Measurements from ENCODE around the gene EMP1.

EMP1 gene

DNA sequence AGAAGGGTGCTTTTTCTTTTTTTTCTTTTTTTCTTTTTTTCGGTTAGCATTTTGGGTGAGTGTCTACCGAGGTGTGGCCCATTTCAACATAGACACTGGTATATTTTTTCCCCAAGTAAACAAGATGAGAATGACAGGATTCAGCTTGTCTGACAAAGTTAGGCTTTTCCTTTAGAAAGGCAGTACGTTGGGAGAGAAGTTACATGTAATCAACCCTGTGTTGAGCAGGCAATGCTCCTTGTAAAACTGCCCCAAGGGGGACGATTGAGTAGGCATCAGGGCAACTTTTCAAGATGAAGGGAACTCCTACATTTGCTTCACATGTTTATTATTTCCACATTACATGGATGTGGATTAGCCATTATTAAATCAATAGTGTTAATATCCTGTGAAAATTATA, 1.7 kb downstream of the EMP1 start:
- DNase-seq: no peak

DNA sequence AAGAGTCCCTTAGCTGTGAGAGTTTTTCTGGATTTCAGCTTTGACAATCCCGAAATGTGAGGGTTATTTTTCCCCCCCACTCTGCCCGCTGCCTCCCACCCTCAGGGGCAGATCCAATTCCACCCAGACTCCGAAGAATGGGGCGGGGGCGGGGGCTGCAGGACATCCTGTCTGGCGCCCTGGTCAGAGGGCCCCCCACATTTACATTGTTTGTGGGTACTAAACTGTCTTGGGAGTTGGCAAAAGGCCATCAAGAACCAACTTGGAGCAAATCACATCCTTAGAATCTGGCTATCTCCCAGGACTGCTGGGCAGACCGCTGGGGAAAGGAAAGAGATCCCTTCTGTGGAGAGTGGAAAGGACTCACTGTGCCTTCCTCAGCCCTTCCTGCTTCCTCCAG, 2.4 kb downstream of the EMP1 start:
- DNase-seq: no peak

DNA sequence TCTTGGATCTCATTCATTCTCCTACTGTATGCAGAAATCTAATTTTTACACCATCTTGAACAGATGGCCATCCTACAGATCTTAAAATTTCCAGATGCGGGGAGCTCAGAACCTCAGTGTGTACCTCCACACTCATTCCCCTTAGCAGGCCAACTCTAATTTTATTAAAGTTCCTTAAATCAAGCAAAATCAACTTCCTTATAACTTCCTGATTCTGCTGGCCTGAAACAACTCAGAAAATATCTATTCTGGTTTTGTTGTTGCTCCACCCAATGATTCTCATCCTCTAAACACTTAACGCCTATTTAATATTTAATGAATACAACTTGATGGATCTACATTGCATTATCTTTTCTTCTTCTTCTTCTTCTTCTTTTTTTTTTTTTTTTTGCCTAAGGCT, 3.1 kb downstream of the EMP1 start:
- DNase-seq: no peak

DNA sequence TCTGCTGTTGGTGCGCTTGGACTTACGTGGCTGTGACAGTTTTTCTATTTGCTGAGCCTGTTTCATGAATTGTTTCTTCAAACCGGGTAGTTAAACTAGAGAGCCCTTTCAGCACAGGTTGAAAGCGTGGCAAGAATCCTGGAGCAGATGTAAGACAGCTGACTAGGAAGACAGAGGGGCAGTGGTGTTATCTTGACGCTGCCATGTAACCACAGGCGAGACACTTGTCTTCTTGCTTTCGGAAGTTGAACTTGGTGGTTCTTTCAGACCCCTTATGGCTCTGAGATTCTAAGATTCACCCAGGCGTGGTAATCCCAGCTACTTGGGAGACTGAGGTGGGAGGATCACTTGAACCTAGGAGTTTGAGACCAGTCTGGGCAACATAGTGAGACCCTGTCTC, 4.3 kb downstream of the EMP1 start:
- DNase-seq: no peak

DNA sequence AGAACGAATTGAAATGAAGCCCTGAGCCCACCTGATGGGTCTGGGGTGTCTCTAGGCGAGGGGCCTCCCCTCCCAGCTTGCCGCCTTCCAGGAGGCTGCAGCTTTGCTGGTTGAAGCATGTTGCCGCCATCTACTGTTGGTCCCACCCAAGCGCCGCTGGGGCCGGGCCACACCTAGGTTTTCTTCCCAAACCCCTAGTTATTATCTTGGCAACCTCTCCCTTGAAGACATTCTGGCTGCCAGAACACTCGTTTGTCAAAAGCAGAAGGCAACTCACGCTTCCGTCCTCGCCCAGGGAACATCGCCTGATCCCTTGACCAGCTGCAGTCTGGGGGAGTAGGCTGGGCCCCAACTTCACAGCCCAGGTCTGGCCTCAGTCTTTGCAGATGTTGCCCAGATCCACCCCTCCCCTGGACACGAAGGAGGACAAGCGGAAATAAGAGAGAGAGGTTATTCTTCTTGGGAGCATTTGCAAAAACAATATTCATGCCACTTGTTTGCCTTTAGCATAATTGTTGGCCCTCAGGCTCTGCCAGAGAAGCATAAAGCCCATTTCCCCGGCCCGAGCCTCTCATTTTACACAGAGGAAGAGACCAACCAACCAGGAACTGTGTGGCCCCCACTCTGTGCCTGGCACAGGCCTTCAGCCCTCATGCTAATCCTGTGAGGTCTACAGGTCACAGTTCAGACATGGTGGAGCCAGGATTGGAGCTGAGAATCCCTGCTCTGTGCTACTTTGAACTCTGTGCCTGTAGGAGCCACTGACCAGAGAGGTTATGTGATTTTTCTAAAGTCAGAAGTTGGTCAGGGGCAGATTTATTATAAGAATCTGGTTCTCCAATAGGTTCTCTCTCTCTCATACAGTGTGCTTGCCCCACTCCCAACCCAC, 6.8 kb downstream of the EMP1 start:
- DNase-seq: no peak

DNA sequence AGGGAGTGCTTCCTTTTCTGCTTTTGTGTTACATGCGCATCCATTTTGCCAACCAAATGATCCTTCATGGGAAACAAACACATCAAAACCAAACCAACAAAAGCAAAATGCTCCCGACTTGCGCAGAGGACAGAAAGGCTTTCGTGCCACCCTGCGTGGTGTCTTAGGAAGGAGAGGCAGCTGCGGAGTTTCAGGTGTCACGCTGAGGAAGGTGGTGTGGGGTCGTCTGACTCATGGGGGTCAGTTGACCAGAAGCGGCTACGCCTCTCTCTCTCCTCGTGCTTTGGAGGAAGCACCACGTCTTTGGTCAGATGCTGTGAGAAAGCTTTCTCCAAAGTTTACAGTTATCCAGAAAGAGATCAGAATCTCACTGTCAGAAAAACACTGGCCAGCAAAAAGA, 7.9 kb downstream of the EMP1 start:
- no peak for DNase-seq

DNA sequence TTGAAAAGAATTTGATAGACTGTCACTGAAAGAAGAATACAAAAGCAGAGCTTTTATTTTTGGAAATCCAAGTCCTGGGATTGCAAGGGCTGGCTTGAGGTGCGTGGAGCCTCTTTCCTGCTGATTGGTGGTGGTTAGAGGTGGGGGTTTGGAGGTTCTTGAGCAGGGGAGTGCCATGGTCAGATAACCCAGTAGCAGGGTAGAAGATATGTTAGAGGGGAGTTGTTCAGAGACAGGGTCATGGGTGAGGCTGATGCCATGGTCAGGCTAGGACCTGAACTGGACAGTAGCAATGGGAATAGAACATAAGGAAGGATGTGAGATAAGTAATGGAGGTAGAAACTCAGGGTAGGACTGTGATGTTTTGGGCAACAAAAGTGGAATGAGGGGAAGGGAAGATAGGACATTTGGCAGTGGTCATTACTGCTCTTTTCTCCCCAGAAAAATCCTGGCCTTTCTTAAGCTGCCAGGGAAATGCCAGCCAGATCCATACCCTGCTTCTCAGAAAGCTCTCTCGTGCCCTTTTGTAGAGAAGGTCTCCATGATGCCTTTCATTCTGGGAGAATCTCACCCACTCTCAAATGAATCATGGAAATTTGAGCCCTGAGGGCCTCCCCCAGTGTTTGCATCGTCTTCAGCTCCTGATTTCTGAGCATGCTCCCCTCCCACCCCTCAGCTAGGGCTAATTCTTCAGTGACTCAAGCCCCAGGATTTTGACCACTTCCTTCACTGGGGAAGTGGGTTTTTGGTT, 9.5 kb downstream of the EMP1 start:
- DNase-seq: no peak

DNA sequence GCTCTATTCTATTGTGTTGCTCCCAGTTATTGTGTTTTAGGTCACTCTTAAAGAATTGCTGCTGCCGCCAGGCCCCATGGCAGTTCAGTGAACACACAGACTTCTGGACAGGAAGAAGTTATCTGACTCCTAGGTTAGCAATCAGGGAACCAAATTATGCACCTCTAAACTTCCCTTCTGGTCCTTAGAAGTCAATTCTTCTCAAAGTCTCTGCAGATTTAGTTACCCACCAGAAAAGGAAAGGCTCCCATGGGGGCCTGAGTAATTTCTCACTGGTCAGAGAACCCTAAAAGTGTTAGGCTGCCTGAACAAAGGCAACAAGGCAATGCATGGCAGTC, 10.0 kb downstream of the EMP1 start:
- no peak for DNase-seq

DNA sequence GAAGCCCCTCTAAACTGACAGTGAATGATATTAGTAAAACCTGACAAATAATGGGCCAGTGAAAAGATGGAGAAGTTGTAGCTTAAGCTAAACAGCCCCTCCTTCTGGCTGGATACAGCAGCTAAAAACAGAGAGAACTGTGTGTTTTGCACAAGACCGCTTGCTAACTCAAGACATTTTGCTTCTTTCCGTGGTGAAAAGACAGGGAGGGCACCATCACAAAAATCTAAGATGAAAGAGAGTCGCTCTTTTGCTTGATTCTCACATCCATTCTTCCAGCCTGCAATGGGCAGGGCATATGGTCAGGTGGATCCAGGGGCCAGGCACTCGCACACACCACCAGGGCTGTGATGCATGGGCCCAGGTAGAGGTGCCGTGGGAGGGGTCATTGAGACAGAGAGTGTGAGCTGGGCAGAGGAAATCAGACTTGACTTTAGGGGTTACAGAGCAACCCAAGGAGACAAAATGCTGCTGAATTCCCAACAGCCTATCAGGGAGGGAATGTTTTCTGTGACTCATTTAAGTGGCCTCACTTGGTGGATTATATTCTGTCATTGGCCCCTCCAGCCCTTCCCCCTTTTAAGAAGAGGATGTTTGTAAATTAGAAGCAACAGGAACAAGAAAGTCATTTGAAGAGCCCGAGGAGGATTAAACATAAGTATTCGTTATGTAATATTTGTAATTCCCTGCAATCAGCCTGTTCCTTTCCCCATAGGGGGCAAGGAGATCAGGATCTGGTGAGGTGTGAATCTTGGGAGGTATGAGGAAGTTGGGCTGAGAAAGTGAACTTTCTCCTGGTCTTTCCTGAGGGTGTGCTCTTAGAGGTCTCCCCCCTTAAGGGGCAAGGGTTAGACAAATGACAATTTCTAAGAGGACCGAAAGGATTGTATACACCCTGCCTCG, 12.3 kb downstream of the EMP1 start:
- no peak for DNase-seq

DNA sequence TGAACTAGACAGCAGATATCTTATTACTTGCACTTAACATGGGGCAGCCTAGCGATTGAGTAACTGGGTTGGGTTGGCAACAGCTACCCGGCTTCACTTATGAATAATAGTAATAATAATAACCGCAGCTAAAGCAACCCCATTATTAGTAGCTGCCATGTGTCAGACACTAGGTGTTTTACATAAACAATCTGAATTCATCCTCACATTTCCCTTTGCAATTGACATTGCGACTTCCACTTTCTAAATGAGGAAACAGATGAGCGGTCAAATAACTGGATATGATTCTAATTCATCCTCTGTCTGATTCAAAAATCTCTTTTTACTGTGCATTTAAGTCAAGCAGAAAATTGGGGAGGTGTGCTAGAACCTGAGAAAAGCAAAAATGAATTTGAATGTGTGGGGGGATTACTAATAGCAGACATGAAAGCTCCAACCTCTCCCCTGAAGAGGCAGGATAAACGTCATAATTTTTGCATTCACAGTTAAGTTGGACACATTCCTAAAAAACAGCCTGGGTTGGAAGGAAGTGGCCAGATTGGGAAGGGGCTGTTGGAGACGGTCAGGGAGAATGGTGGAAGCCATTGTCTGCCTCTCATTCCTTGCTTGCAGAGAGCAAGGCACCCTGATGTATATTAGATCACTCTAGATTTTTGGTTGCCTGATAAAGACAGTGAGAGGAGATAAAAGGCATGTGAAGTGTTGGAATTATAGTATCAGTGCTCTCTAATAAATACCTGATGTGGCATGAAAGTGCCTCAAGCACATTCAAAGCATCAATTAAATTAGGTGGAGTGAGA, 13.1 kb downstream of the EMP1 start:
- DNase-seq: no peak

DNA sequence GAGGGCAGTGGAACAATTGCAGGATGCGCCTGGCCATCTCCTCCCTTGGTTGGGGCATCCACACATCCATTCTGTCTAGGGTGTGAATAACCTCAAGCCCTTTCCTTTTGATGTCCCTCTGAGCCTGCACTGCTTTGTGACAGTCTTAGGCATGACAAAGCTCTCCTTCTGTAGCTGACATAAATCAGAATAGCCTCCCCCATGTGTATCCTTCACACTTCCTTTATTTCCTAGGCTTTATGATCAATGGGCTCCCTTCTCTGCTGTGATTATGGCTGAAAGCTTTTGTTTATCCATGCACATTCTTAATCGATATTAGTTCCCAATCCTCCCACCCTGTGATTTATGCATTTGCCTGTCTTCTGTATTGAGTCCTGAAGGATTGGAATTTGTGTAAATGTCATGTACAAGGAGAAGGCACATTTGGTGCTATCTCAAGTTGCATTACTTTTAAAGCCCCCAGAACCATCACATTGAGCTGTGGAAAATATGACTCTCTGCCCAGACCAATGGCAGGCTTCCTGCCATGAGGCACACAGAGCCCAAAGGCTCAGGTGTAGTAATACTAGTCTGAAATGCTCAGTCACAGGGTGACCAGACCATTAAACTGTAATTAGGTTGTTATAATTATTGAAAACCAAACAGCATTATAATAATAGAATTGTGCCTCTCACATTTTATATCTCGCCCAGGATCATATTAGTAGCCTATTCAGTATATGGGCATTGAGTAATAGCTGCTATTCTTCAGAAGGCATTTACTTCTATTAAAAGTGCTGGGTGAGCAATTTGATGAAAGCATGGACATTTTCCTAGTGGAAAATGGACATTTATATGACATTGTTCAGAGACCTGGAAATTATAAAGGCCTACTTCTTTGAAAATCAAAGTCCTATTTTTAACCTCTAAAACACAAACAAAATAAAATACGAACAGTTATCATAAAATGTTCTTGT, 14.0 kb downstream of the EMP1 start:
- DNase-seq: no peak

DNA sequence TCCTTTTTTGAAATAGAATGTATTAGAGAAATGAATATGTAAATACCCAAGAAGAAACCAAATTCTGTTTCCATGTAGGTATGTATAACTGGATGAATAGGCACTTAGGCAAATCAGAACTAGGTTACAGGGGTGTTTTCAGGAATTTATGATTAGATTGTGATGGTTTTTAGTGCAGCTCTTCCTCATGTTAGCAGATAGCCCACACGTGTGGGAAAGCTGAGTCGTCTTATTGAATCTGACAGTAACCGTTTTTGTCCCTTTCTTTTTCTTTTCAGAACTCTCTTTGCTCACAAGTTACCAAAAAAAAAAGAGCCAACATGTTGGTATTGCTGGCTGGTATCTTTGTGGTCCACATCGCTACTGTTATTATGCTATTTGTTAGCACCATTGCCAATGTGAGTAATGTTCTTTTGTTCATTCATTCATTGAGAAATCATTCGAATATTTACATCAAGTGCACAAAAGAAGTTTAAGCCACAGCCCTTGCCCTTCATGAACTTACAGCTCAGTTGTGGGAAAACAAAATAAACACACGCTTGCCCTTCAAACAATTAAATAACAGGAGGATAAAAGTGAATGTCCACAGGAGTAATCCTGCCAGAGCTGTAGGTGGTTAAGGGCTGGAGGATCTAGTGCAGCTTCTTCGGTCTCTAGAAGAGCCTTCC, 14.8 kb downstream of the EMP1 start:
- DNase-seq: no peak

DNA sequence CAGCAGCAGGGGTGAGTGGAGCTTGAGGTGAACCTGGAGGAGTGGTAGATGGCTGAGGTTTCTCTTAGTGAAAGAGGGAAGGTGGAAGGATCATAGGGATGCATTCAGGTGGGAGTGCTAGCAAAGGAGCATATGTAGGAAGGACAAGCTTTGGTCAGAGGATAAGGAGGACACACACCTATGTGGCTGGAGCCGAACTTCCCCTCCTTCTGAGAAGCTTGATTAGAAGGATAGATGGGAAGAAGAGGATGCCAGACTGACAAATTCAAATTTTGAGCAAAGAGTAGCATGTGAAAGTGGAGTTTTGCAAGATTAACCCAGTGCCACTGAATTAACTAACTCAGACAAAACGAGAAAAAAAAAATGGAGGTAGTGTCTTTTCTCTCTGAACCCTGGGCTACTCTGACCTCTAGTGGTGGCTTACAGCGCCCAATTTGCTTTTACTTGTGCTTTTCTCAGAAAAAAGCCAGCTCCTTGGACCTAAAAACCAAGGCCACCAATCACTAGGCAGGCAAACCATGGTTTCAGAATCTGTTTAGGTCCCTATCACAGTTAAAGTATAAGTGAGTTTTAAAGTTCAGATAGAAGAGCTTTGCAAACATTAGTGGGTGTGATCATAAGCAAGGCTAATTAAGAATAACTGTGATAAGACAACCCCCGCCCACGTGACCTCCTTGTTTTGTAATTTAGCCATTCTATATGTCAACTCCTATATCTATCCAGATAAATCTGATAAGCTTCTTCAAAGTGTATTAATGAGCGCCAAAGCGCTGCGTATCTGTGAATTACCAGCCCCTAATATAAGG, 15.5 kb downstream of the EMP1 start:
- peak; percentile 38 for DNase-seq

DNA sequence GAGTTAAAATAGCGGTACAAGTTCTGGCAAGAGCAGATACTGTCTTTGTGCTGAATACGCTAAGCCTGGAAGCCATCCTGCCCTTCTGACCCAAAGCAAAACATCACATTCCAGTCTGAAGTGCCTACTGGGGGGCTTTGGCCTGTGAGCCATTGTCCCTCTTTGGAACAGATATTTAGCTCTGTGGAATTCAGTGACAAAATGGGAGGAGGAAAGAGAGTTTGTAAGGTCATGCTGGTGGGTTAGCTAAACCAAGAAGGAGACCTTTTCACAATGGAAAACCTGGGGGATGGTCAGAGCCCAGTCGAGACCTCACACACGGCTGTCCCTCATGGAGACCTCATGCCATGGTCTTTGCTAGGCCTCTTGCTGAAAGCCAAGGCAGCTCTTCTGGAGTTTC, 18.5 kb downstream of the EMP1 start:
- DNase-seq: no peak

DNA sequence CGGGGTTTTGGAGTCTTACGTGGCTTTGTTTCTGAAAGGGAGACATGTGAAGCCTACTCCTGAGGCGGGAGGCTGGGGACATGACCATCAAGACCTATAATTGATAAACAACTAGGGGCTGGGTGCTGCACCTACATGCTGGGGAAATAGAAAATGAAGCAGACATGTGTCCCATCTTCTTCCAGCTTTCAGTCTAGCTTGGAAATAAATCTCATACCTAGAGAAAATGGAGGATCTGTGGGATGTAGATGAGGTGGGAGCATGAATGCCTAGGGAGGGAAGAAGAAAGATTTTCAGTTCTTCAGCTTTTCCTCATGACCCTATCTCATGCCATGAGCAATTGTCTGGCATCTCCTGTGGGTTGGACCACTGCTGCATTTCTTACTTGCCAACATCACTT, 22.1 kb downstream of the EMP1 start:
- DNase-seq: no peak

DNA sequence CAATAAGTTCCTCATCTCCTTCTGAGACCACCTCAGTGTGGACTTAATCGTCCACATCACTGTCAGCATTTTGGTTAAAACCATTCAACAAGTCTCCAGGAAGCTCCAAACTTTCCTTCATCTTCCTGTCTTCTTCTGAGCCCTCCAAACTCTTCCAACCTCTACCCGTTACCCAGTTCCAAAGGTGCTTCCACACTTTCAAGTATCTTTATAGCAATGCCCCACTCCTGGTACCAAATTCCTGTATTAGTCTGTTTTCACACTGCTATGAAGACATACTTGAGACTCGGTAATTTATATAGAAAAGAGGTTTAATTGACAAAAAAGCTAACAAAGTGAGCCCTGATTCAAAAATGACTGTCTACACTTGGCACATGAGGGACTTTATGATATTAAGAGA, 22.8 kb downstream of the EMP1 start:
- no peak for DNase-seq

DNA sequence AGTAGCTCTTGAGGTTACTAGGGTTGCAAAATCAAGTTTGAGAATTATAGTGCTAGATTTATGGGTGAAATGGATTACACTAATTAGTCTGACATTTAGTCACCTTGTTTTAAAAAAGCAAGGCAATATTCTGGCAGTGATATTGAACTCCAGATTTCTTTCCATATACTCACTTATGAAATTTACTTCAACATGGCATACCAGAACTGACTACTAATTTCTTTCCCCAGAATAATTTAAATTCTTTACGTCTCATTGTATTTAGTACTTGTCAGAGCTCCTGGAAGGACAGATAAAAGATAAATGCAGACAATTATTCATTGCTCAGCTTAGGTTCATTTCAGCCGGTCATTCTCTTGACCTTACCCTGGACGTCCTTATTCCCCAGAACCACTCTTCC, 24.3 kb downstream of the EMP1 start:
- DNase-seq: no peak

DNA sequence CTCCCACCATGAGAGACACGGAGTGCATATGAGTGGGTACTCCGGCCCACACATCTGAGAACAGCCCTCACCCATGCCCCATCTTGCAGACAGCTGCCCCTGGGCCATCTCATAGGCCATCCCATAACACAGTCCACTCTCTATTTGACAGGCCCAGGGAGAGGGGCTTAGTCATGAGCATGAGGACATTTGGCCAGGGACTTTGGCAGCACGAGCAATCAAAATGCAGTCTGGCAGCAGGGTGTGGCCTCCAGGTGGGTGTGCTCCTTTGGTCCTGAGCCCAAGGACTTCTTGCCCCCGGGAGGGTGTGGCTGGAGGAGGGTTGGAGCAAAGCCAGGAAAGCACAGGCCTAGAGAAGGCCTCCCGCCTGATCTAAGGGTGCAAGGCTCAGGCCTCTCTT, 25.6 kb downstream of the EMP1 start:
- no peak for DNase-seq

DNA sequence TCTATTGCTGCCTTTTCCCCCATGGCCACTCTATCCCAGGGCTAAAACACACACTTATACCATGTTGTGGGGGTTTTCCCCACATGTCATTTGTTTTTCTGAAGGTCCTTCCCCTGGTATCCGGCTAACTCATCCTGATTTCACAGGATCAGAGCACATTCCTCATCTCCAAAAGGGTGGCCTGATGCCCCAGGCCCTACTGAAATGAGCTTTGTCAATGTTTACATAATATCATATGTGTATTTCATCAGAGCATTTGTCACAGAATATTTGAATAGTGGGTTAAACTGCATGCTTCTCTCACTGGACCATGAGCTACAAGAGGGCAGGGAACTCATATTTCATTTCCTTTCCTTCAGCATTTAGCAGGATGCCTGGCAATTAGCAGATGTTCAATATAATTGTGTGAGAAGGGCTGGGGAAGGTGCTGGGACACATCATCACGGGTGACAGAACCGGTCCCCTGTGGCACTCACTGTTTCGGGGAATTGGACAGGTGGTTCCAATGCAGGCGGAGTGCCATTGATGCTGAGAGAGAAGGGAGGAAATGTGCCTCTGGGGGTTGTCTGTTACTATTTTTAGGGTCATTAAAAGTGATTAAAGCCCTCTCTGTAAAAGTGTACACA, 26.8 kb downstream of the EMP1 start:
- DNase-seq: peak; percentile 18

DNA sequence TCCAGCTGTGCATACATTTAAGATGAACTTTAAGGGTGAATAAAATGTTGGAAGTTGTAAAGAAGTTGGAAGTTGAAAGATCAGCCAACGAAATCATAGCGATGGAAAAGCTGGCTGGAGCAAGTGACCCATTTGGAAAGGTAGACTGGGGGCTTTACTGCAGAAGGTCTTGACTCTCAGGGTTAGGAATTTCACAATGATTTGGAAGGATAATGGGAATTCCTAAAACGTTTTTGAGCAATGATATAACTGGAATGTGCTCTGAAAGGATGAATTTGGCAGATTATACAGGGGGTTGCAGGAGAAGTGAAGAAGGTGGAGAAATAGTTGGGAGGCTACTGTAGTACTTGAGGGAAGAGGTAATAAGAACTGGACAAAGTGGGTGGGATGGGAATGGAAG, 27.4 kb downstream of the EMP1 start:
- no peak for DNase-seq

Measured in NCI-H2107 (cell line).